Measurements from ENCODE around the gene FBXW11. TPM values are rescaled to one million over a fixed set of nuclear protein-coding genes. Genes with fewer than 3 reads are reported as not detected.
"Not testable (repeated sequence)": the region's sequence is repeated elsewhere in the genome, so short reads cannot be mapped to it uniquely, and the experiment has no call there.

The FBXW11 gene
- total RNA-seq, 2 experiments from 2014 or later = 31.2 to 50.4 TPM

- H3K4me3 Mint-ChIP-seq = no peak overlapping the region
- CTCF ChIA-PET = interaction anchor here (1.1 to 3.2 kb wide), 6 partner anchors 100 to 848 kb away, joined by 3 to 15 read pairs (median 3); partner anchors contain the start of genes FBXW11 and FGF18
- H3K36me3 Mint-ChIP-seq = peaks cover 11% of the 10 kb centered on the region
- no peaks in the 10 kb centered on the region for H3K9me3 Mint-ChIP-seq (ENCODE audit: low read depth)
- no peak overlapping the region for H3K27ac Mint-ChIP-seq
- H3K4me1 Mint-ChIP-seq = peaks cover 23% of the 10 kb centered on the region
- no peaks in the 10 kb centered on the region for H3K27me3 Mint-ChIP-seq
- DNase-seq (no peak), ATAC-seq (no peak)
Observed at GRCh38 chr5:171906066-171906570, 100.3 kb downstream of the FBXW11 start.

DNA sequence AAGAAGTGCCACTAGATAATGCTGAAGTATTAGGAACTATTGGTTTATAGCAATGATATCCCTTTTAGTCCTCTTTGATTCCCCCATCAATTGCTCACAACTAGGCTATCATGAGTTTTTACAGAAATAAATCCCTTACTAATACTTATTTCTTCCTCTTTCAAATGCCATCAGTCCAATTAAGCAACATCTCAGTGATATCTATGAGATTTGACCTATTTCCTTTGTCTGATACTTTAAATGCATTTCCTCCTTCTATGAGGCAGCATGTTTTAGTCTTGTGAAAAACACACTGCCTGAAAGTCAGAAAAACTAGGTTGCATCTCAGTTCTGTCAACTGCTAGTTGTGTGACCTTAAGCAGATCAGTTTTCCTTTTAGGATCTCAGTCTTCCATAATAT lies 101.6 kb downstream of the FBXW11 start:
- no peak for DNase-seq
- Mint-ChIP-seq H3K27ac (no peak overlapping the region), H3K9me3 (ENCODE audit: low read depth) (no peaks in the 10 kb centered on the region), H3K4me3 (no peak overlapping the region), H3K27me3 (no peaks in the 10 kb centered on the region), H3K4me1 (peaks cover 23% of the 10 kb centered on the region), H3K36me3 (peaks cover 12% of the 10 kb centered on the region)
- ATAC-seq = no peak
- CTCF ChIA-PET = no interaction called here

DNA sequence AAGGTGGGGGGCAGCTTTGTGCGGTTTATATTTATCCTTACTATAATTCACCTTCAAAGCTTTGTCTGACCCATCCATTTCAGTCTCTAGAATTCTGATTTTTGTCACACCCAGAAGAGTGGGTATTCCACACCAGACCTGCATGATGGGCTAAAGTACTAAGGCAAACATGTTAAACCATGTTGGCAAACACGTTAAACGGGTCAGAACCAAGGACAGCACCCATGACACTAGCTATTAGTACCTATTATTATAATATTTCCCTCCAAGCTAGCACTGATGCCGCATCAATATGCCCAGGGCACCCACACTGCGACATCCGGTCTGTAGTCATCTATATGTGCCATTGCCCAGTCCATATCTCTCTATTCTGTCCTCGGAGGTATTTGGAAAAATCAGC lies 104.7 kb downstream of the FBXW11 start:
- H3K4me1 Mint-ChIP-seq = peaks cover 16% of the 10 kb centered on the region
- DNase-seq (no peak), ATAC-seq (no peak)
- H3K36me3 Mint-ChIP-seq = peaks cover 9% of the 10 kb centered on the region
- no peaks in the 10 kb centered on the region for H3K27me3 Mint-ChIP-seq
- H3K4me3 Mint-ChIP-seq = no peak overlapping the region
- no peak overlapping the region for H3K27ac Mint-ChIP-seq
- no peaks in the 10 kb centered on the region for H3K9me3 Mint-ChIP-seq (ENCODE audit: low read depth)
- CTCF ChIA-PET = interaction anchor here (0.9 kb wide), 1 partner anchor 43 kb away, joined by 3 read pairs; no protein-coding TSS in a partner anchor

DNA sequence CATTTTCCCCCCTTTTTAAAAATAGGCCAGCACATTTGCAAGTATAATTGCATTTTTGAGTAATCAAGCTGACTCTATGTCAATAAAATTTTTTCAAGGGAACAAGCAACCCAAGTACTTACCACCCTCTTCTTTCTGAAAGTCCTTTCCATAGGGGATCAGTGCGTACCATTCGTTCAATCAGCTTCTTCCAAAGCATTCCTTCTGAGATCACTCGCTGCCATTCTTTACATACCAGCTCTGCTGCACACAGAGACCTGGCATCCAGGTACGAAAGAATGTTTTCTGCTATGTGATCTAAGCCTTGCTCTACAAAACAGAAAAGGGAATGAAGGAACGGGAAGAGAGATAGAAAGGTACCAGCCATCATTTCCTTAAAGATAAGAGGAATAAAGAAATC lies 106.6 kb downstream of the FBXW11 start:
- CTCF ChIA-PET = interaction anchor here (1.2 to 1.6 kb wide), 2 partner anchors 12 to 28 kb away, joined by 3 to 5 read pairs; no protein-coding TSS in a partner anchor
- no peak for DNase-seq
- Mint-ChIP-seq H3K27ac (no peak overlapping the region), H3K4me1 (peaks cover 8% of the 10 kb centered on the region), H3K9me3 (ENCODE audit: low read depth) (no peaks in the 10 kb centered on the region), H3K27me3 (no peaks in the 10 kb centered on the region), H3K4me3 (no peak overlapping the region), H3K36me3 (peaks cover 6% of the 10 kb centered on the region)
- no peak for ATAC-seq

DNA sequence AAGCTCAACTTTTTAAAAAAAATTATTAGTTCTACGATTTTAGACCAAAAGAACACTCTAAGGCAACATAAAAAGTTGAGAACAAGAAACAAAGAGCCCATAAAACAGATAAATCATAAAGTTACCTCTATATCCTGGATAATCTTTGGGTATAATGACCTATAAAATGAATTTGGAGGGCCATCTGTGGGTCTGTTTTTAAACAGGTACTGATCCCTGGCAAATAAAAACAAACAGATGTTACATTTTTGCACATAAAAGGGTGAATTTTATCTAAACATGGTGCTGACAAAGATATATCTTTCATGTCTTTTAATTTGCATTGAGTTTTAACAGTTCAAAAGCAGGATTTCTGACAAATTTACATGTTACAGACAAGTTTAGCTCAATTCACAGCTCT lies 107.6 kb downstream of the FBXW11 start:
- no peak overlapping the region for H3K4me3 Mint-ChIP-seq
- no peak for ATAC-seq
- H3K9me3 Mint-ChIP-seq (ENCODE audit: low read depth) = no peaks in the 10 kb centered on the region
- DNase-seq = no peak
- peaks cover 8% of the 10 kb centered on the region for H3K4me1 Mint-ChIP-seq
- H3K36me3 Mint-ChIP-seq = peaks cover 5% of the 10 kb centered on the region
- no peak overlapping the region for H3K27ac Mint-ChIP-seq
- CTCF ChIA-PET = interaction anchor here (0.7 to 1.6 kb wide), 4 partner anchors 9 to 40 kb away, joined by 3 to 5 read pairs (median 3); no protein-coding TSS in a partner anchor
- H3K27me3 Mint-ChIP-seq = no peaks in the 10 kb centered on the region

GRCh38 chr5:171898386-171898785 lies 108.1 kb downstream of the FBXW11 start:
- H3K36me3 Mint-ChIP-seq = peaks cover 4% of the 10 kb centered on the region
- CTCF ChIA-PET = interaction anchor here (0.7 to 1.6 kb wide), 4 partner anchors 10 to 40 kb away, joined by 3 to 5 read pairs (median 3); no protein-coding TSS in a partner anchor
- no peak overlapping the region for H3K27ac Mint-ChIP-seq
- peaks cover 8% of the 10 kb centered on the region for H3K4me1 Mint-ChIP-seq
- no peak for ATAC-seq
- DNase-seq = no peak
- H3K4me3 Mint-ChIP-seq = no peak overlapping the region
- H3K27me3 Mint-ChIP-seq = no peaks in the 10 kb centered on the region
- H3K9me3 Mint-ChIP-seq (ENCODE audit: low read depth) = no peaks in the 10 kb centered on the region

DNA sequence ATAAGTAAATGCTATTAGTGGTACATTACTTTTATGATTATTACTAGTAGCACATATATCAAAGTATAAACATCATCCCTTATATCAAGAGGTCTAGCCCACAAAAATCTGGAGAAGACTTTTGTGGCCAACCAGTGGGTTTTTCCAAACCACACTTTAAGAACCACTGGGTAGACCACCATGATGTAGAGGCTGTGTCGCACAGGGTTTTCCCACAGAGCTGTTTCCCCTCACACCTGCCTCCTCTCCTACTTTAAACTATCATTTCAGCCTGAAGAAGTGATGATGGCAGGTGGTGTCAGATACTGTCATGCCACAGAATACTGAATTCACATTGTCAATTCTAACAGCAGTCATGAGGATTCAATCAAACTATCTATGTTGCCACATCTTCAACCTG lies 109.2 kb downstream of the FBXW11 start:
- no peak for DNase-seq
- no peak overlapping the region for H3K27ac Mint-ChIP-seq
- no peak for ATAC-seq
- CTCF ChIA-PET = no interaction called here
- no peaks in the 10 kb centered on the region for H3K9me3 Mint-ChIP-seq (ENCODE audit: low read depth)
- peaks cover 4% of the 10 kb centered on the region for H3K36me3 Mint-ChIP-seq
- no peak overlapping the region for H3K4me3 Mint-ChIP-seq
- H3K4me1 Mint-ChIP-seq = peaks cover 8% of the 10 kb centered on the region
- H3K27me3 Mint-ChIP-seq = no peaks in the 10 kb centered on the region

DNA sequence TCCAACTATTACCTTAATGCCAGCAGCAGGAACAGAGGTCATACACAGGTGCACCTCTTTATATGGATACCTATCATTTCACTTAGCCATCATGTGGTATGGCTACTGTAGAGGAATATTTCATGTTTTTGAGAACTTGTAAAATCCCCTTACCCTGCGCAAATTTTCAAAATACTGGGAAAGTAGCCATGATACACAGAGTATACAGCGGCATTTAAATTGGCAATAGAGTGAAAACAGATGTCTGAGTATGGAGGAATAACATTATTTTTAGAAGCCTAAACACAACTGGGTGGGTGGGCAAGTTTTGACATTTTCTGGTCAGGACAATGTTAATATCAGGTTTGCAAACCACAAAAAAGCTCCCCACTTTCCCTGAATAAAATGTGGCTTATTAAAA lies 111.4 kb downstream of the FBXW11 start:
- Mint-ChIP-seq H3K4me3 (no peak overlapping the region), H3K27me3 (no peaks in the 10 kb centered on the region), H3K27ac (no peak overlapping the region), H3K4me1 (peaks cover 8% of the 10 kb centered on the region), H3K9me3 (ENCODE audit: low read depth) (no peaks in the 10 kb centered on the region), H3K36me3 (peaks cover 9% of the 10 kb centered on the region)
- CTCF ChIA-PET = no interaction called here
- ATAC-seq (no peak), DNase-seq (no peak)

DNA sequence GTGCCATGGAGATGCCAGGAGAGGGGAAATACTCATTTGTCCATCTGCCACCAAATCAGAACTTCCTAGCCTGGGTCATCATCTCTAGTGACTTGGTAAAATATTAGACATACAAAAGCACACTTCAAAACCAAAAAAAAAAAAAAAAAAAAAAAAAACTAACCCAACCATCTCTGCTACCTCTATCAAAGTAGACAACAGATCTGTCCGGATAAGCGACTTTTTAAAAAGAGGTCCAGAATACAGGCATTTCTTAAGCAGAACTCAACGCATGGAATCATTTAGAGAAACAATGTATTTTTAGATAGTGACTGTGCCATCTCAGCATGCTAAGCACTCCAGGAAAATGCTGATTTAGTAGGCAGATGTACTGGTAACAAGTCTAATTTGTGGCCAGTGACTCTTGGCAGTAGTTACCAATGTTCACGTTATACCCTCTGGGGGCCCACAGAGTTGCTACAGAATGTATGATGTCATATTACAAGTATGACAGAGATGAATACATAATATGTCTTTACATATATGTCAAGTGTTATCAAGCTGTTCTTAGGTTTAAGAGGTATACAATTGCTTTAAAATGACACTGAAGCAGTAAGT lies 113.0 kb downstream of the FBXW11 start:
- peaks cover 8% of the 10 kb centered on the region for H3K4me1 Mint-ChIP-seq
- H3K27ac Mint-ChIP-seq = no peak overlapping the region
- H3K9me3 Mint-ChIP-seq (ENCODE audit: low read depth) = no peaks in the 10 kb centered on the region
- H3K27me3 Mint-ChIP-seq = no peaks in the 10 kb centered on the region
- no peak overlapping the region for H3K4me3 Mint-ChIP-seq
- peaks cover 12% of the 10 kb centered on the region for H3K36me3 Mint-ChIP-seq
- ATAC-seq (no peak), DNase-seq (no peak)
- CTCF ChIA-PET = no interaction called here

GRCh38 chr5:171891595-171891994 lies 114.8 kb downstream of the FBXW11 start:
- CTCF ChIA-PET = no interaction called here
- H3K4me3 Mint-ChIP-seq = no peak overlapping the region

GRCh38 chr5:171891150-171891549 lies 115.3 kb downstream of the FBXW11 start:
- H3K27ac Mint-ChIP-seq = no peak overlapping the region
- H3K9me3 Mint-ChIP-seq (ENCODE audit: low read depth) = no peaks in the 10 kb centered on the region
- H3K36me3 Mint-ChIP-seq = peaks cover 20% of the 10 kb centered on the region
- CTCF ChIA-PET = no interaction called here
- H3K4me3 Mint-ChIP-seq = no peak overlapping the region
- no peak for DNase-seq
- H3K27me3 Mint-ChIP-seq = no peaks in the 10 kb centered on the region
- ATAC-seq = no peak
- H3K4me1 Mint-ChIP-seq = no peaks in the 10 kb centered on the region

More at GRCh38 chr5:171891595-171891994, 114.8 kb downstream of the FBXW11 start:
- H3K4me1 Mint-ChIP-seq = no peaks in the 10 kb centered on the region
- no peaks in the 10 kb centered on the region for H3K9me3 Mint-ChIP-seq (ENCODE audit: low read depth)
- H3K27me3 Mint-ChIP-seq = no peaks in the 10 kb centered on the region
- no peak overlapping the region for H3K27ac Mint-ChIP-seq
- ATAC-seq (no peak), DNase-seq (no peak)
- peaks cover 20% of the 10 kb centered on the region for H3K36me3 Mint-ChIP-seq

GRCh38 chr5:171888051-171888481 lies 118.4 kb downstream of the FBXW11 start:
- DNase-seq (no peak), ATAC-seq (no peak)
- H3K36me3 Mint-ChIP-seq = peaks cover 39% of the 10 kb centered on the region
- no peak overlapping the region for H3K4me3 Mint-ChIP-seq
- no peaks in the 10 kb centered on the region for H3K4me1 Mint-ChIP-seq
- H3K27me3 Mint-ChIP-seq = no peaks in the 10 kb centered on the region
- no peaks in the 10 kb centered on the region for H3K9me3 Mint-ChIP-seq (ENCODE audit: low read depth)
- CTCF ChIA-PET = no interaction called here
- H3K27ac Mint-ChIP-seq = no peak overlapping the region

DNA sequence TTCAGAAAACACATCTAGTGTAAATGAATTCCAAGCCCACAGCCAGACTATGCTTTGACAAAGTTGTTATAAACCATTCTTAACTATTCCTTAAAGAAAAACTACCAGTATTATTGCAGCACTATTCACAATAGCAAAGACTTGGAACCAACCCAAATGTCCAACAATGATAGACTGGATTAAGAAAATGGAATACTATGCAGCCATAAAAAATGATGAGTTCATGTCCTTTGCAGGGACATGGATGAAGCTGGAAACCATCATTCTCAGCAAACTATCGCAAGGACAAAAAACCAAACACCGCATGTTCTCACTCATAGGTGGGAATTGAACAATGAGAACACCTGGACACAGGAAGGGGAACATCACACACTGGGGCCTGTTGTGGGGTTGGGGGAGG lies 120.4 kb downstream of the FBXW11 start:
- ATAC-seq; CTCF ChIA-PET; H3K27me3 Mint-ChIP-seq; H3K4me3 Mint-ChIP-seq; H3K27ac Mint-ChIP-seq; DNase-seq; H3K4me1 Mint-ChIP-seq; H3K9me3 Mint-ChIP-seq (ENCODE audit: low read depth): not testable (repeated sequence)
- peaks cover 38% of the 10 kb centered on the region for H3K36me3 Mint-ChIP-seq

DNA sequence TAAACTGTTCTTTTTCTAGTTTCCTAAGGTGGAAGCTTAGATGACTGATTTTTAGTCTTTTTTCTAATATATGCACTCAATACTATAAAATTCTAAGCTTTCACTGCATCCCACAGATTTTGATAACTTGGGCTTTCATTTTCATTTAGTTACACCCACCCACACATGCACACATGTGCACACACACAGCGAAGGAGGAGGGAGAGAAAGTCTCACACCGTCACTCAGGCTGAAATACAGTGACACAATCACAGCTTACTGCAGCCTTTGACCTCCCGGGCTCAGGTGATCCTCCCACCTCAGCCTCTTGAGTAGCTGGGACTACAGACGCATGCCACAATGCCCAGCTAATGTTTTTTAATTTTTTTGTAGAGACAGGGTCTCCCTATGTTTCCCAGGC lies 124.3 kb downstream of the FBXW11 start:
- Mint-ChIP-seq H3K4me3 (no peak overlapping the region), H3K4me1 (peaks cover 3% of the 10 kb centered on the region), H3K36me3 (peaks cover 23% of the 10 kb centered on the region), H3K27me3 (no peaks in the 10 kb centered on the region), H3K9me3 (ENCODE audit: low read depth) (no peaks in the 10 kb centered on the region), H3K27ac (no peak overlapping the region)
- CTCF ChIA-PET = interaction anchor here (1.5 kb wide), 1 partner anchor 26 kb away, joined by 3 read pairs; no protein-coding TSS in a partner anchor
- no peak for ATAC-seq
- no peak for DNase-seq
